ENCODE results near the gene GABARAP.

Gene GABARAP

DNA sequence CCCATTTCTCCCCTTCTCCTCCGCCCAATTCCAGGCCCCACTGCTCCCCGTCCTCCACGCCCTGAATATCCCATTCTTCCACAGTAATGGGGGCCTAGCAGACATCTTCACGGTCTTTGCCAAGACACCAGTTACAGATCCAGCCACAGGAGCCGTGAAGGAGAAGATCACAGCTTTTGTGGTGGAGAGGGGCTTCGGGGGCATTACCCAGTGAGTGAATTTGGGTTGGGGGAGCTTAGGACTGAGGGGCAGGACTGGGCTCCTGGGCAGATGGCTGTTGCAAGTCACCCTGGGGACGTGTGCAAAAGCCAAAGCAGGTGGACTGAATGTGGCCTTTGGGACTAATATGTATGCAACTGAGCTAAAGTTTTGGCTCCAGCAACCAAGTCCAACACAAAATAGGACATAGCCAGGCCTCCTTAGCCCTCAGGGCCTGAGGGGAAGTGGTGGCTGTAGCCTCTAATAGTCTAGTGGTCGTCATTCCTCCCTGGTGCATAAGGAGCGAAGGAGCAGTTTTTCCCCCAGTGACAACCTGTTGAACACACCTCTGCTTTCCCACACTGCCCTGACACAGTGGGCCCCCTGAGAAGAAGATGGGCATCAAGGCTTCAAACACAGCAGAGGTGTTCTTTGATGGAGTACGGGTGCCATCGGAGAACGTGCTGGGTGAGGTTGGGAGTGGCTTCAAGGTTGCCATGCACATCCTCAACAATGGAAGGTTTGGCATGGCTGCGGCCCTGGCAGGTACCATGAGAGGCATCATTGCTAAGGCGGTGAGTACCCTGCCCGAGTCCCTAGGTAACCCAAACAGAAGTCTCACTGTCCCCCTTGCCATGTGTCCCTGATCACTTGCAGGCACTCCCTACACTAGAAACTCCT is 19.9 kb downstream of the GABARAP start:
- no peak for DNase-seq (ENCODE audit: low read depth, low spot score)

DNA sequence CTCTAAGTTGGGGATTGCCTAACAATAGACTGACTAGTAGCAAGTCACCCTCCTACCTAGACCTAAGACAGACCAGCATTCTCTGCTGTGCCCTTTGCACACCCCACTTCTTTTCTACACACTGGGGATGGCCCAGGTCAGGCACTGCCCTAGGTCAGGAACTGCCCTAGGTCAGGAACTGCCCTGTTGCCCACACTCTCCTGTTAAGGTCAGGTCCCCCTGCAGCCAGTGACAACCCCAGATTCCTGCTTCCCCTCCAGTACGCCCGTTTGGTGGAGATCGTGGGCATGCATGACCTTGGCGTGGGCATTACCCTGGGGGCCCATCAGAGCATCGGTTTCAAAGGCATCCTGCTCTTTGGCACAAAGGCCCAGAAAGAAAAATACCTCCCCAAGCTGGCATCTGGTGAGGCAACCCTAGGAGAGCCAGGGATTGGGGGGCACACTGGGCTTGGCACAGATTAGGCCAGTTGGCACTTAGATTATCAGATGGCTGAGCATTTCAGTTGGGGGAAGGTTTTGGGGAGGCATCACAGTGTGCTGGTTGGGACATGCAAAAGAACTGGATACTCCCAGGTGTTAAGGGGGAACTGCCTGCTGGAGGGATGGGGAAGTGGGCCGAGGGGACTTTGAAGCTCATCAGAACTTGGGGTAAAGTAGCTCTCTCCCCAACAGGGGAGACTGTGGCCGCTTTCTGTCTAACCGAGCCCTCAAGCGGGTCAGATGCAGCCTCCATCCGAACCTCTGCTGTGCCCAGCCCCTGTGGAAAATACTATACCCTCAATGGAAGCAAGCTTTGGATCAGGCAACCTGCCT is 20.8 kb downstream of the GABARAP start:
- no peak for DNase-seq (ENCODE audit: low read depth, low spot score)

DNA sequence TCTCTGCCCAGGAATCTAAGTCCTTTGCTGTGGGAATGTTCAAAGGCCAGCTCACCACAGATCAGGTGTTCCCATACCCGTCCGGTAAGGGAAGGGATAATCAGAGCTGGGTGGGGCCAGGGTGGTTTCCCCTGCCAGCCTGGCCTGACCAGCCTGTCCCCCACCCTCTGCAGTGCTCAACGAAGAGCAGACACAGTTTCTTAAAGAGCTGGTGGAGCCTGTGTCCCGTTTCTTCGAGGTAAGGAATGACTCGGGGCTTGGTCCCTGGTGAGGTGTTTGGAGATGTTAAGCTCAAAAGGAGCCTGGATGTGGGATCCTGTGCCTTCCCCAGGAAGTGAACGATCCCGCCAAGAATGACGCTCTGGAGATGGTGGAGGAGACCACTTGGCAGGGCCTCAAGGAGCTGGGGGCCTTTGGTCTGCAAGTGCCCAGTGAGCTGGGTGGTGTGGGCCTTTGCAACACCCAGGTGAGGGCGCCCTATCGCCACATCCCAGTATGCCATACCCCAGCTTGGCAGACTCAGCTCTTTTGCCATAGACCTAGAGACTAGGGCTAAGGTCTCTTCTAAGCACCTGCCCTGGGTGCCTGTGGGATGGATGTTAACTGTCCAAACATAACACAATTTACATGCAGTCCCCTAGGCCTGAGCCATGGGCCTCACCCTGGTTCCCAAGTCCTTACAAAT is 21.5 kb downstream of the GABARAP start:
- DNase-seq (ENCODE audit: low read depth, low spot score): no peak

DNA sequence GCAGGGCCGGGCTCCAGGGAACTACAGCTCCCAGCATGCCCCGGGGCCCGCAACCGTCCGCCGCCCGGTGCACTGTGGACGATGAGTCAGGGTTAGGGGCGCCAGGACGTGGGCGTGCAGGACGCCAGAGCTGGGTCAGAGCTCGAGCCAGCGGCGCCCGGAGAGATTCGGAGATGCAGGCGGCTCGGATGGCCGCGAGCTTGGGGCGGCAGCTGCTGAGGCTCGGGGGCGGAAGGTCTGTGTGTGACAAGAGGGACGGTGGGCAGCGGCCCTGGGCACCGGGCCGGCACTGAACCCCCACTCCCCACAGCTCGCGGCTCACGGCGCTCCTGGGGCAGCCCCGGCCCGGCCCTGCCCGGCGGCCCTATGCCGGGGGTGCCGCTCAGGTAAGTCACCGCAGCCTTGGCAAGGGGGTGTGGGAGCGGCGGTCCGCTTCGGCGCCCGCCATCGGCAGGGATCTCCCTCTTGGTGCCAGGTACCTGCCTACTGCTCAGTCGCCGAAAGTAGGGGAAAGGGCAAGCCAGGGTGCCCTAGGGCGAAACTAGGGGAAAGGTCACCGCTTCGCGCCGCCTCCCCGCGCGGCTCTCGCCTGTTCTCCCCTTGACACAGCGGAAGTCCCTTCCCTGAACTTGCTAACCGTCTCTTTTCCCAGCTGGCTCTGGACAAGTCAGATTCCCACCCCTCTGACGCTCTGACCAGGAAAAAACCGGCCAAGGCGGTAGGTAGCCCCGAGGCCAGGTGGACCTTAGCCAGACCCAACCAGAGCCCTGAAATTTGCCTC is 22.2 kb downstream of the GABARAP start, which contains the start of the genes ACADVL and DLG4:
TSS of gene ACADVL (plus strand) at position 127 of the 781 bp plus-strand sequence. CDS start at position 174, 47 bp downstream.
TSS of gene DLG4 (minus strand) at position 25 of the 781 bp plus-strand sequence.
- DNase-seq (ENCODE audit: low read depth, low spot score): peak; percentile 55

DNA sequence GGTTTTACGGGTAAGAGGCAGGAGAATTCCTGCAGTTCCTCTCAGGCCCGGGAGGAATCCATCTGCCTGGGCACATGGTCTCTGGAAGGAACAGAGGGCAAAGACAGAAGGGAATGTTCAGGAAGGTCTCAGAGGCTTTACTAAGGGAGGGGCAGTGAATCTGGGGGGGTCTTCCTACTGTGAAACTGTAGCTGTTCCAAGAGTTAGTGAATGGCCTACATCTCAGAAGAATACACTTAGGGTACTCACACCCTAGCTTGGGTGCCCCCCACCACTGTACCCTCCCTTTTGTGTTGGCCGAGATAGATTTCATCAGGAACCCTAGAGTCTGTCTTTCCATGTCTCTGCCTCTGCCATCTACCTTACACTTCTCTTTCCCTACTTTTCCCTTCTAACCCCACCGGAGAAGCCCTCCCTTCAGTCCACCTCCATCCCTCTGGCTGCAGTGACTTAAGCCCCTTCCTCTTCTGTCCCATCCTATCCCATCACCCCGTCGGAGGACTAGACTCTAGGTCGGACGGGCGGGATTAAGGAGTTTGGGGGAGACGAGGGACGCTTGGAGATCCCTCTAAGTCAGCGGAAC is 22.9 kb downstream of the GABARAP start:
- no peak for DNase-seq (ENCODE audit: low read depth, low spot score)

DNA sequence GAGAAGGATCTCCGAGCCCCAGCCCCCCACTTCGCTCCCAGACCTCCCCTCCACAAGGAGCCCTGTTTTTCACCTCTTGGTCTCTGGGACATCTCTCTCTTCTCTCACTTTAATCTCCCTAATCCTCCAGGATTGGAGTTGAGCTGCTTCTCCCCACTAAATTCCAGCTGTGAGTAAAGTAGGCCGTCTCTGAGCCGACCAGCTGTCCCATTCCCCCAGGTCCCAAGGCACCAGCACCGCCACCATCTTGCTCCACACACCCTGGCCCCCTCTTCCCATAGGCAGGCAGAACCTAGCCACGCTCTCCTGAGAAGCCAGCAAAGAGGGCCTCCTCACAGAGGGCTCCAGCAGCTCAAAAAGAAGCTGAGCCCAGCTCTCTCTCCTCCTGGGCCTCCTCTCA is 23.5 kb downstream of the GABARAP start:
- no peak for DNase-seq (ENCODE audit: low read depth, low spot score)

DNA sequence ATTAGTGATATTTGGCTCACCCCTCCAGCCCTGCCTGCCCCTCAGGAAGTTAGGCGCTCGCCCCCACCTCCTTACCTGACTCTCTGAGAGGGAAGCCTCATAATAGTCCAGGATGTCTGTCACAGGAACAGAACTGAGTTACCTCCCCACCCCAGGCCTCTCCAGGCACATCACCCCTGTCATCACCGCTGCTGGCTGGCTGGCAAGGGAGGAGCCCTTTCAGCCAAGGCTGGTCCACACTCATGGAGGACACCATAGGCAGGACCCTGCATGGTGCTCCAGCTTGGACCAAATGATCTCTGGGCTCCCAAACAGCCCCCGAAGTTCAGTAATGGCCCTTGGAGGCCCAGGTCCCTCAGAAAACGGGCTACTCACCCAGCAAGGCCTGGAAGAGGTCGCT is 24.1 kb downstream of the GABARAP start:
- no peak for DNase-seq (ENCODE audit: low read depth, low spot score)

DNA sequence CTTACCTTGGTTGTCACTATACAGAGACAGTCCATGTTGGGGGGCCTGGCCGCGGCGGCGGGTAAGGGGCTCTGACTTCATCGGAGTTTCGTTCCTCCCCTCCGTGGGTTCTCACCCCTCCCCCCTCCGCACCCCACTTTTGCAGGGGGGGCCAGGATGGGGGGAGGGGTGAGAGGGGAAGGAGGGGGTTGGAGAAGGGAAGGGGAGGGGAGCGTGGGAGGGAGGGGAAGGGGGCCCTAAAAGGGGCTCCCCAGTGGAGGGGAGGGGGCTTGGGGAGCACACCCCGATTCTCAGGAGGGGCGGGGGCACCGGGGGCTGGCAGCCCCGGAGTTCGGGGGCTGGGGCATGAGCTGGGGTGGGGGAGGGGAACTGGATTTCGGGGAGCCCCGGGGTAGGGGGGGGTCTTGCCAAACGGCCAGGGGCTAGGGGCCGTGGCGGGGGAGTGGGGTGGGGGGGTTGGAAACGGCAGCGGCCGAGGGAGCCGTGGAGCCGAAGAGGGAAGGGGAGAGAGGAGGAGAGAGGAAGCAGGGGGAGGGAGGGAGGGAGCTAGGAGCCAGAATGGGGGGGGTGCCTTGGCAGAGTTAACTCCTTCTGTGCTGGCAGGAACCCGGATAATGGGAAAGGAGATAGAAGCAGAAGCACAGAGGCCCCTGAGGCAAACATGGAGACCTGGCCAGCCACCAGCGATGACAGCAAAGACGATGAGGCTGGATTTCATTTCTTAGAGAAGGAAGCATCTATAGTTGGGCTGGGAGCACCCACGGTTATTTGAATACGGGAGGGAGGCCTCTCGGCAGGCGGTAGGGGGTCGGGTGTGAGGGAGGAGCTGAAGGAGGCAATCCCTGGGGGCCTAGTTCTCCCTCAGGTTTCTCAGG is 24.9 kb downstream of the GABARAP start:
- no peak for DNase-seq (ENCODE audit: low read depth, low spot score)

DNA sequence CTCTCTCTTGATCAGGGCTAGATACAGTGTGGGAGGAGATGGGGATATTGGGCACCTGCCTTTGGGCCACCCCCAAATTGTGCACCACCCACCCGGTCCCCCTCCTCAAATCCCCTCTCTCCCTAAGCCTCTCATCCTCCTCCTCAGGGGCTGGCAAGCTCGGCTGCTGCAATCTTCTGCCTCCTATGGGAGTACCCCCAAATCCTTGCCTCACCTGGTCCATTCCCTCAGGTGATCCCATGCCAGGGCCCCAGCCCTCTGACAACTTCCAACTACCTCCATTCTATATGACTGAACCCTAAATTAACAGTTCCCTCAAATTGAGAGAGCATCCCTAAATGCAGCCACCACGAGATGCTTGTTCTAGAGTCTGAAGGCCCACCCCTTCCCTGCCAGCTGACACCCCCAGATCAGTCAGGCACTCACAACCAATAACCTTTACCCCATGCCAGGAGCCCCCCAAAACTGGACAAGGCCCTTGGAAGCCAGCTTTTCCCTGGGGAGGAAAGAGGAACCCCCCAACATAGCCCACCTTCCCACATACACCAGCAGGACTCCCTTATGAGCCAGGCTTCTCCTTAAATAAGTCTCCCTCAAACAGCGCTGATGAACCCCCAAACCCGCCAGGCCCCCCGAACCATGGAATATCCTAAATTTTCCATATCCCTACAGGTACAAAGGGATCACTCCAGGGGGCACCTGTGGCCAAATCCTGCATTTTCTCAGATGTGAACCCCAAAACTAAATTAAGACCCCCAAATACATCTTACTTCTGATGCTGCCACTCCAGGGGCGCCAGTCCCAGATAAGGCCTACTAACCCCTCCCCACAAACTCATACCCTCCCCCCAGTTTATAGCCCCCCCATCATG is 25.8 kb downstream of the GABARAP start:
- DNase-seq (ENCODE audit: low read depth, low spot score): no peak

DNA sequence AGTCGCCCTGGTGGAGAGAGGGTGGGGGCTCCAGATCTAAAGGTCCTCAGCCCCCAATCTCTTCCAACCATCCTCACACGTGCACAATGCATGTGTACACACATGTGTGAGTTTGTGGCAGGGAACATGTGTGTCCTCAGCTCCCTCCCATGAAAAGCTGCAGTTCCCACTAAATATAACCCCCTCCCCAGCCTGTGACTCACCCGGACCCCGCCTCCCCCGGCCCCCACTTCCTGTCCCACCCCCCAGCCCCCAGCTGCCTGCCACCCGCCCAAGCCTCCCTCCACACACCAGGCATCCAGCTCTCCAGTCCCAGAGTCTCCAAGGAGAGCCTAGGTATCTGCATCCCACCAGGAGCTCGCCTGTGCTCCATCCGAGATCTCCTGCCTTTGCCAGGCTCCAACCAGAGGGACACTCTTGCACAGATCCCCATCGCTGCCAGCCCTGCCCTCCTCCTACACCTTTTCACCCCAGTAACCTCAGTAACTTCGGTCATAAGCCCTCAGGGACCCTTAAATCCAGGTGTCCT is 26.5 kb downstream of the GABARAP start:
- DNase-seq (ENCODE audit: low read depth, low spot score): no peak

DNA sequence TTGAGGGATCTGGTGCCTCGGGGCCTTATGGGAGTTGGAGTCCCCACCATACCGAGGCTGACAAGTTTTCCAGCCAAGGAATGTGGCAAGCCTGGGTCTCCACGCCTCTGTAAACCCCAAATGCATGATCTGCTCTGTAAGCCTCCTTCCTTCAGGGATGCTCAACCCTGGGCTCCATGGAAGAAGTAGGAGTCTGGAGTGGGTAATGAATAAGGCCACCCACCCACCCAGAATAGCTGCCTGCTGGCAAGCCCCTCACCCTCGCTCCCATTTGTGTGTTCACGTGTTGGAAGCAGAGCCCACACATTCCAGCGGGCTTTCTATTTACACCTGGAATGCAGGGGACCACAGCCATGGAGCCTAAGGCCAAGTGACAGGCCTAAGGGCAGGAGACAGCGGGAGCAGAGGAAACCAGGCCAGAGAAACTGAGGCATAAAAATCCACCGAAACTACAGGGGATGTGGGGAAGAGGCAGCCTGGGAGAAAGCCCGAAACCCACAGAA is 27.1 kb downstream of the GABARAP start:
- DNase-seq (ENCODE audit: low read depth, low spot score): no peak

DNA sequence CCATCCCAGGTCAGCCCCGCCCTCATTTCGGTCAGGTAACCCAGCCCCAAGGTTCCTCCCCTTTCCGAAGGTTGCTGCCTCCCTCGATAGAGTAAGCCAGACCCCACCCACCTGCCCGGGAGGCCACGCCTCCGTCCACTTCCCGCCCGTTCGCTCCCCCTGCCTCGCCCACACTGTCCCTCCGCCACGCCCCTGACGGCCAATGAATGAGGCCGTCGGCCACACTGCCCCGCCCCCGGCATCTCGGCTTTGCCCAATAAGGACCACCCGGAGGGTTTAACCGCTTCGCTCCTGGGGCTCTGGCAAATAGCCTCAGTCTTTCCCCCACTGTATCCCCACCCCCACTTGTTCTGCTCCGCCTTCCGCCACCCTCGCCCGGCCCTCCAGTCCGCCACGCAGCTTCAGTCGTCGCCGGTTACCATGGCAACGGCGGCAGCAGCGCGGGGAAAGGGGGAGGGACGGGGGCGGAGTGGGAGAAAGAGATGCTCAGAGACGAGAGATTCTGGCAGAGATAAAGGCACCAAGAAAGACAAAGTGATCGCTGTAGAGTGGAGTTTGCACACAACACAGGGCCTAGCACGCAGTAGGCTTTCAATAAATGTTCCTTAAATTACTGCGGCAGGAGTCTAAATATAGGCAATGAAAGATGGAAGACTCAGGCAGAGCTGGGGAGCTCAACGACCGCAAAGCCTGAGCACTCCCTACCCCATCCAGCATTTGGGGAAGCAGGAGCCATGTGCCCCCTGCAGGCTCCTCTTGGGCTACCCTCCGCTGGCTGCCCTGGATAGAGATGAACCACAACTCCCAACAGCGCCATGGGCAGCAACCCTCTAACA is 27.7 kb downstream of the GABARAP start:
- DNase-seq (ENCODE audit: low read depth, low spot score): peak; percentile 94

DNA sequence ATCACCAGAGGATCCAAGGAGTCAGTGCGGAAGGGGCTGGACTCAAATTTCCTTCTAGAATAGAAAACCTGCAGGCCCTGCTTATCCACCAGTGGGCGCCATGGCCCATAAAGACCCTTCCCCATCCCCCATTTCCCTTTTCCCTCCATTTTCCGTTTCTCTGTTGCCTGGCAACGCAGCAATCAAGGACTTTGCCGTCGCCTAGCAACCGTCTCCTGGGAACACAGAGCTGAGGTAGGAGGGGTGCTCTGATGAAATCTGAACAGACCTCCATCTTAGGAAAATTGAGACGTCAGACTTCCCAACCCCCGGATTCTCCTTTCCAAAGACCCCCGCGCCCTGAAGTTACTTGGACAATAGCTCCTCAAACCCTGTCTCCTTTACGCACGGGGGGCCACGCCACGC is 28.4 kb downstream of the GABARAP start:
- no peak for DNase-seq (ENCODE audit: low read depth, low spot score)

DNA sequence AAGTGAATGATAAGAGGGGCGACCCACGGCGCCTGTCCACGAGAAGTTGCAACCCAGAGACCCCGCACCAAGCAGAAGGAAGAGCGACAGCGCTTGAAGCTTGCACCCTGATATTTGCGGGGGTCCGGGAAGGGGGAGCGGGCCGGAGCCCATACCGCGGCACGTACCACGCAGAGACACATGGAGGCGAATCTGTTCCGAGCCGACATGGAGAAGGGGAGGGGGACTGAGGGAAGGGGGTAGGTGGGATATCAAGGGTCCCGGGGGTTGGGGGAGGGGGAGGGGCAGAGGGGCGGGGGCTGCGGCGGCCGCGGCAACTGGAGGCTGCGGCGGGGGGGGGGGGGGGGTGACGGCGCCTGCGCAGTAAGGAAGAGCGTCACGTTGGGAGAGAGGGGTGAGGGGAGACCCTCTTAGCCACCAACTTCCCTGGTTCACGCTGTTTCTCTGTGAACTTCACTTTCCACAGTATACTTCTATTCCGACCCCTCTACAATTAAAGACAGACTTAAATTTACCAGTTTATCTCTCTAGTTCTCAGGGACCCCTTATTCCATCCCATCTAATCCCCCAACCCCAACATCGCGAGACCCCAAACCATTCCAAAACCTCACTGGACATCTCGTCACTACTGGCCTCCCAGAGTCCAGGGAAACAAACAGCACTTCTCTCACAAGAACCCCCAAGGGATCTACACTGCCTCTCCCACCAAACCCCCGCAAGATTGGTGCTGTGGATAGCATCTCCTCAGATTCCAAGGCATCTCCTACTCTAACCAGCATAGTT is 30.6 kb downstream of the GABARAP start:
- DNase-seq (ENCODE audit: low read depth, low spot score): no peak

DNA sequence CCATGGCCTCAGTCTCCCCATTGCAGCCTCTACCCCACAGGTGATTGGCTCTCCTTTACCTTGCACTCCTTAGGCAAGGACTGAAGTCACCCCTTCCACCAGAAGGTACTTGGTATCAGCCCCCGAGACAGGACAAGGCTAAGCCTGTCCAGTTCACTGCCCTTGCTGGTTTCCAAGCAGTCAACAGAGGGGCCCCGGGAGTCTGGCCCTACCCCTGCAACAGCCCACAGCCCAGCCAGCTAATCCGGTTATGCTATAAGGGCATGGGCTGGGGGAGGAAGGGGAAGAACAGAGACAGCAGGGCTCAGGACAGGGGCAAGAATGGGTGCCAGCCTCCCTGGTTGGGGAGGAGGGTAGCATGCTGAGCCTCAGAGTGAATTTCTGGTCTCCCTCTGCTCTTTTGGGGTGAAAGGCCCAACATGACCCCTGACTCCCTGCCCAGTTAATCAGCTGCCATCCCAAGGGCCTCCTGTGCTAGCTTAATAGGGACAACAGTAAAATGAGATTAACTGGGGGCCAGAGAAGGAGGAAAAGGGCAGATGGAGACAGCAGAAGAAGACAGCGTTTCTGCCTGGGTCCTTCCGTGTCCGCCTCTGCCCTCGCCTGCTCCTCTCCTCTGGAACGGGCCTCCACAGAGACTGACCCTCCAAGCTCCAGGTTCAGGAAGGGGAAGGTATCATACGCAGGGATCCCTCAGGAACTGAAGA is 33.3 kb downstream of the GABARAP start:
- no peak for DNase-seq (ENCODE audit: low read depth, low spot score)

DNA sequence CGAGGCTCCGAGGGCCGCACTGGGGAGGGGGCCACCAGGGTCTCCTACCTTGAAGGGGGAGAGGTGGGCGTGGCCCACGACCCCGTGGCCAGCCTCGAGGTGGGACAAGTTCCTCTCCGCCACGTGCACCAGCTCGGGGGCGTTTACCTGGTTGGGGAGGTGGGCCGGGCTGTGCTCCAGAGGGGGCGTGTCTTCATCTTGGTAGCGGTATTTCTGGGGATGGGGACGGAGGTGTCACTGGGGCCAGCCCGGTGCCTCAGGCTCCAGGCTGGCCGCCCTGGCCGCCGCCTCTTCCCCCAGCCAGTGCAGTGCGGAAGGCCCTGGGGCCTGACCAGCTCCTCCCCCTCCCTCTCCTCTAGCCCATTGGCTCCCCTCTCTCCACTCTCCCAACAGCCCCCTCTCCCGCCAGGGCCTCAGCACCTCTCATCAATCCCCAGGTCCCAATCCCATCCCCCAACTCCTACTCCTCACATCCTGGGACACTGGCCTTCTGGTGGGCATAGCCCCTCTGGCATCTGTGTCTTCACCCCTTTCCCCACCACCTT is 34.1 kb downstream of the GABARAP start:
- DNase-seq (ENCODE audit: low read depth, low spot score): no peak
